Motor neuron (in vitro differentiated cells): Measurements from ENCODE around the gene SNAPC2. TPM values are rescaled to one million over a fixed set of nuclear protein-coding genes. Genes with fewer than 3 reads are reported as not detected.
"Not testable (repeated sequence)": the region's sequence is repeated elsewhere in the genome, so short reads cannot be mapped to it uniquely, and the experiment has no call there.

Experiments used
- ATAC-seq, 8 experiments: fragments of 200-7000 bp; cut with Tn5 transposase; replicated peaks in 6 of 8; 2 replicates each; pipeline ENCODE4 v1.8.0; 2021; ENCODE audit warnings: mild to moderate bottlenecking in 8 of 8, moderate library complexity in 8 of 8
- H3K27ac ChIP-seq, 2 donors: fragments of 250-450 bp; sonication (Bioruptor Pico); 2 replicates each; pipeline ENCODE4 v1.9.0; 2021; ENCODE audit warnings: antibody characterized with exemption in 2 of 2, mild to moderate bottlenecking in 2 of 2, moderate library complexity in 1 of 2
- H3K4me1 ChIP-seq, 2 donors: fragments of 250-450 bp; sonication (Bioruptor Pico); replicated peaks in 1 of 2; 2 replicates each; pipeline ENCODE4 v1.6.1; 2021; ENCODE audit warnings: antibody characterized with exemption in 2 of 2, mild to moderate bottlenecking in 2 of 2, moderate library complexity in 1 of 2
- H3K4me3 ChIP-seq, 5 donors: fragments of 250-450 bp; sonication (Bioruptor Pico); 2 replicates each; pipeline ENCODE4 v1.9.0; 2021; ENCODE audit warnings: antibody characterized with exemption in 5 of 5, mild to moderate bottlenecking in 5 of 5, moderate library complexity in 4 of 5
- WGBS, 10 experiments: fragments of 450-650 bp; shearing (Covaris generic); methylation state at CpG; one replicate each; pipeline ENCODE4 v1.0.0; 2022; 5-methylcytosine and 5-hydroxymethylcytosine counted together
- in situ Hi-C, 9 experiments: fragments of 400-800 bp; cut with MboI; loops; one replicate each; pipeline ENCODE4 v1.15.0; 2021; ENCODE audit warnings: low sequenced_read_pairs in 9 of 9, low pct_unique_long_range_greater_than_20kb in 2 of 9; ENCODE audit not compliant: unreplicated experiment in 9 of 9
- total RNA-seq, 8 experiments: library from RNA; unstranded; fragments of 300-600 nt; gene quantifications; 2 replicates each; pipeline versions ENCODE4 v1.2.3 to v1.2.4, GENCODE V29; 2022

SNAPC2 gene
- total RNA-seq, 8 experiments from 2014 or later: 12.5 to 27.1 (median 19.1) TPM

GRCh38 chr19:7879836-7880235 lies 40.3 kb upstream of the SNAPC2 start:
- in situ Hi-C loops: no loop called here
- peak in 1 of 8 experiments; percentile 97 for ATAC-seq
- no peak overlapping the region for H3K27ac ChIP-seq
- WGBS, 10 experiments: 20 to 100% (median 82%) methylated on average over 1 to 11 of the region's 19 CpGs; no CpG with 5 or more reads in 2 of the 10 experiments
- no peak overlapping the region for H3K4me3 ChIP-seq
- peaks cover 2 to 4% of the 10 kb centered on the region in 2 donors for H3K4me1 ChIP-seq

GRCh38 chr19:7881910-7882309 lies 38.2 kb upstream of the SNAPC2 start:
- no peak for ATAC-seq

GRCh38 chr19:7883105-7883504 lies 37.0 kb upstream of the SNAPC2 start:
- no peak for ATAC-seq
- Histone ChIP-seq H3K4me1 (peaks cover 0 to under 1% of the 10 kb centered on the region in 2 donors), H3K4me3 (no peak overlapping the region), H3K27ac (no peak overlapping the region)
- in situ Hi-C loops: no loop called here
- 80 to 100% (median 100%) methylated on average over 1 to 4 of the region's 4 CpGs; no CpG with 5 or more reads in 1 of the 10 experiments for WGBS, 10 experiments

More at GRCh38 chr19:7881910-7882309, 38.2 kb upstream of the SNAPC2 start:
- Histone ChIP-seq H3K4me1 (no peaks in the 10 kb centered on the region), H3K27ac (no peak overlapping the region), H3K4me3 (no peak overlapping the region)
- in situ Hi-C loops: no loop called here
- WGBS, 10 experiments: 48 to 100% (median 81%) methylated on average over 1 to 3 of the region's 3 CpGs

- in situ Hi-C loops: no loop called here
- no peak for ATAC-seq
- WGBS, 10 experiments: 20 to 83% (median 60%) methylated on average over 1 of the region's 2 CpGs; no CpG with 5 or more reads in 5 of the 10 experiments
- H3K4me1 ChIP-seq: peaks cover 0 to 6% of the 10 kb centered on the region in 2 donors
- no peak overlapping the region for H3K27ac ChIP-seq
- H3K4me3 ChIP-seq: no peak overlapping the region
Measured at GRCh38 chr19:7883796-7884570, 36.2 kb upstream of the SNAPC2 start.

DNA sequence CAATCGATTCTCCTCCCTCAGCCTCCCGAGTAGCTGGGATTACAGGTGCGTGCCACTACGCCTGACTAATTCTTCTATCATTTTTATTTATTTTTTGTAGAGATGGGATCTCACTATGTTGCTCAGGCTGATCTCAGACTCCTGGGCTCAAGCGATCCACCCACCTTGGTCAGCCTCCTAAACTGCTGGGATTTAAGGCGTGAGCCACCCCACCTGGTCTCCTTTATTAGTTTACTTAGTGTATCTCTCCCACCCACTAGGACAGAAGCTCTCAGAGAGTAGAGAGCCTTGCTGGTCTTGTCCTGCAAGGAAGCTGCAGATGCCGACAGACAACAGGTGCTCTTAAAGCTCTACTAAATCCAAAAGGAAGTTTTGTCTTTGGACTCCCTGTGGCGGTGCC lies 34.3 kb upstream of the SNAPC2 start:
- ATAC-seq: no peak
- Histone ChIP-seq H3K4me3 (no peak overlapping the region), H3K4me1 (peaks cover 0 to 6% of the 10 kb centered on the region in 2 donors), H3K27ac (no peak overlapping the region)
- WGBS, 10 experiments: 44 to 100% (median 86%) methylated on average over 1 to 7 of the region's 8 CpGs; no CpG with 5 or more reads in 1 of the 10 experiments
- in situ Hi-C loops: no loop called here

DNA sequence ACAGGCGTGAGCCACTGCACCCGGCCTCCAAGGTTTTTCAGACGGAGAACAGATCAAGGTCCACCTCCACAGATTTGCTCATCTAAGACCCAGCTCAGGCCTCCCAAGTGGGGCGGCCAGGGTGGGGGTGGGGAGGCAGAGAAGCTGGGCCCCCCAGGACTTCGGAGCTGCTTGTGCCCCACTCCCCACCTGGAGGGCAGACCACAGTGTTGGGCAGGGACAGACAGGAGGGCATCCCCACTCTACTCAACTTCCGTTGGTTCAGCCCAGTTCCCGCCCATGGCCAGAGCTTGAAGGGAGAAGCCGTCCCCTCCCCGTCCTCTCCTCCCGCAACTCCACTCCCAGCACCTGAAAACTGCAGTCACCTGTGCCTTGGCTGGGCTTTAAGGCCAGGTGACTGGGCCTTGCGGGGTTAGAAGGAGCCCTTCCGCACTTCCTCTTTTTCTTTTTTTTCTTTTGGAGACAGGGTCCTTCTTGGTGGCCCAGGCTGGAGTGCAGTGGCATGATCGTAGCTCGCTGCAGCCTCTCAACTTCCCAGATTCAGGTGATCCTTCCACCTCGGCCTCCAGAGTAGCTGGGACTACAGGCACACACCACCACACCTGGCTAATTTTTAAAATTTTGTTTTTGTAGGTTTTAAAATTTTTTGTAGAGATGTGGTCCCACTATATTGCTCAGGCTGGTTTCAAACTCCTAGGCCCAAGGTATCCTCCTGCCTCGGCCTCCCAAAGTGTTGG lies 32.6 kb upstream of the SNAPC2 start:
- ATAC-seq: peak in 1 of 8 experiments; percentile 7
- WGBS, 10 experiments: 63 to 100% (median 73%) methylated on average over 1 to 7 of the region's 16 CpGs; no CpG with 5 or more reads in 6 of the 10 experiments
- H3K27ac ChIP-seq: no peak overlapping the region
- in situ Hi-C loops: no loop called here
- no peak overlapping the region for H3K4me3 ChIP-seq
- peaks cover 0 to 6% of the 10 kb centered on the region in 2 donors for H3K4me1 ChIP-seq

DNA sequence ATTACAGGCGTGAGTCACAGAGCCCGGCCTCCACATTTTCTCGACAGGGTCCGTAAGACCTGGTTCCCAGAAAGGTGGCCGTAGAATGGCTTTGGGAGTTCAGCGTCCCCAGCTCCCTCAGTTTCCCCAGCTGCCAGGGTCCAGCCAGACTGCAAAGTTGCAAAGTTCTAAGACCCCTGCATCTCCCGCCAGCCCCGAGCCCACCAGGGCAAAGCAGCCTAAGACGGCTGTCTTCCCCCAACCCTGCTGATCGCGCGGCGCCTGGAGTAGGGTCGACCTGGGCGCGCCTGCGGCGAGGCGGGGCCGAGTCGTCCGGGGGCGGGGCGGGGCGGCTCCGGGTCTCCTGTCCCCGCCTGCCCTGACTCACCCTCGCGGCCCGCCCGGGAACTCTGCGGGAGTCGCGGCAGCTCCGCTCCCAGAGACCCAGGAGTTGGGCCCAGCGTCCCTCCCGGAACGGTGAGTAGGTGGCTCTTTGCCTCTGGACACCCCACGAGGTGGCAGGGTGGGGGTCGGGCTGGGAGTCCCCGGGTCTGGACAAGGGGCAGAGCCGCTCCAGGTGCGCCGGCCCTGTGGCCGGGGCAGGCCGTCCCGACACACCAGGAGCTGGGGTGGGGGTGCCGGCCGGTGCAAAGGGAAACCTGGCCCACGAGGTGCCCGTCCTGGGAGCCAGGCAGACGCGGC lies 31.9 kb upstream of the SNAPC2 start, which contains the start of gene LRRC8E:
Gene LRRC8E (plus strand): TSS at position 366 of the 681 bp plus-strand sequence. CDS start 7,094 bp downstream, outside the sequence.
- peak; percentile 86 to 99 (median 93) for ATAC-seq
- WGBS, 10 experiments: 20 to 77% (median 39%) methylated on average over 1 to 5 of the region's 53 CpGs; no CpG with 5 or more reads in 6 of the 10 experiments
- in situ Hi-C loops: no loop called here
- H3K27ac ChIP-seq: no peak within 1 kb of the TSS
- no peak within 1 kb of the TSS for H3K4me3 ChIP-seq
- H3K4me1 ChIP-seq: peaks cover 0 to 6% of the 10 kb centered on the region in 2 donors

DNA sequence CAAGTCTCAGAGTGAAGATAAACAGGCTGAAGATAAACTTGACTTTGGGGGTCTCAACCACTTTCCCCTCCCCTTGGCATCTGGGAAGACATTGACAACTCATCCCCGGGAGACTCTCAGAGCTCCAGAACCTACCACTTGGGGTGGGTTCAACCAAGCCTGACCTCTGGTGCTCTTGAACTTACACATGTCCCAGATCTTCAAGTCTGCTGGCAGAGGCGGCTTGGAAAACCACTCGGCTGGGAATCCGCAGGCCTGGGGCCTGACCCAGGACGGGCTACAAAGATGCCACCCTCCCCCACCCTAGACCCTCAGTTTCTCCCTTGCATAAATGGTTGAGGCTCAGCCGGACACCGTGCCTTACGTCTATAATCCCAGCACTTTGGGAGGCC lies 31.3 kb upstream of the SNAPC2 start:
- Histone ChIP-seq H3K4me1 (peaks cover 0 to 6% of the 10 kb centered on the region in 2 donors), H3K4me3 (no peak overlapping the region), H3K27ac (no peak overlapping the region)
- in situ Hi-C loops: no loop called here
- peak in 1 of 8 experiments; percentile 5 for ATAC-seq
- WGBS, 10 experiments: 17 to 100% (median 74%) methylated on average over 1 to 3 of the region's 8 CpGs; no CpG with 5 or more reads in 6 of the 10 experiments

- H3K4me3 ChIP-seq, in situ Hi-C loops, H3K4me1 ChIP-seq, H3K27ac ChIP-seq: not testable (repeated sequence)
- WGBS, 10 experiments: 40 to 87% (median 71%) methylated on average over 1 to 5 of the region's 18 CpGs; no CpG with 5 or more reads in 3 of the 10 experiments
- peak in 5 of 8 experiments; percentile 44 to 84 (median 59) for ATAC-seq
Measured at GRCh38 chr19:7893362-7894101, 26.6 kb upstream of the SNAPC2 start.

- 39 to 63% (median 54%) methylated on average over 2 to 7 of the region's 18 CpGs; no CpG with 5 or more reads in 6 of the 10 experiments for WGBS, 10 experiments
- no peaks in the 10 kb centered on the region for H3K4me1 ChIP-seq
- in situ Hi-C loops: no loop called here
- ATAC-seq: peak; percentile 7 to 65 (median 32)
- no peak overlapping the region for H3K4me3 ChIP-seq
- H3K27ac ChIP-seq: no peak overlapping the region
Measured at GRCh38 chr19:7894612-7895309, 25.4 kb upstream of the SNAPC2 start.

- in situ Hi-C loops: no loop called here
- no peak overlapping the region for H3K27ac ChIP-seq
- H3K4me1 ChIP-seq: no peaks in the 10 kb centered on the region
- 40 to 100% (median 90%) methylated on average over 1 to 2 of the region's 13 CpGs; no CpG with 5 or more reads in 6 of the 10 experiments for WGBS, 10 experiments
- ATAC-seq: peak in 2 of 8 experiments; percentile 4 to 12
- no peak overlapping the region for H3K4me3 ChIP-seq
Measured at GRCh38 chr19:7895565-7895964, 24.6 kb upstream of the SNAPC2 start.

- H3K4me3 ChIP-seq: no peak overlapping the region
- H3K27ac ChIP-seq: no peak overlapping the region
- no peak for ATAC-seq
- no peaks in the 10 kb centered on the region for H3K4me1 ChIP-seq
- WGBS, 10 experiments: 79 to 100% (median 89%) methylated on average over 1 to 5 of the region's 11 CpGs; no CpG with 5 or more reads in 4 of the 10 experiments
- in situ Hi-C loops: no loop called here
Measured at GRCh38 chr19:7897292-7897691, 22.8 kb upstream of the SNAPC2 start.
